Vagina (tissue), 2 donors: Measurements from ENCODE around the gene PLCL1.

Experiments
- CTCF ChIP-seq, 3 experiments: fragments of 450-650 bp in 2 of 3; fragments of 200-600 bp in 1 of 3; sonication (generic) in 1 of 3; IDR thresholded peaks; one replicate each; pipeline ENCODE4 v1.5.1; 2017 to 2019; ENCODE audit warnings: antibody characterized with exemption in 3 of 3, mild to moderate bottlenecking in 2 of 3, moderate library complexity in 2 of 3
- POLR2AphosphoS5 ChIP-seq, 2 donors: sonication (generic); formaldehyde crosslinking; IDR thresholded peaks; one replicate each; pipeline ENCODE4 v1.9.0; 2017; ENCODE audit warnings: antibody characterized with exemption in 2 of 2, mild to moderate bottlenecking in 2 of 2, low read depth in 1 of 2; ENCODE audit not compliant: insufficient read depth in 1 of 2

- no peak for TF ChIP-seq POLR2AphosphoS5 (IDR thresholded peaks at IDR 0.05; ENCODE audit: insufficient read depth in 1 of 2, low read depth in 1 of 2)
- no peak for TF ChIP-seq CTCF (IDR thresholded peaks at IDR 0.05)
Observed at GRCh38 chr2:198101688-198102087, 297.3 kb downstream of the PLCL1 start.
